PC-3 (cell line): ENCODE data around the gene DHRS4.
"Not testable (repeated sequence)": the region's sequence is repeated elsewhere in the genome, so short reads cannot be mapped to it uniquely, and the experiment has no call there.

Experiments used
- CTCF ChIP-seq: fragments of 300-600 bp; sonication (generic); conservative IDR thresholded peaks from 2 replicates; pipeline ENCODE4 v1.5.1; 2017; ENCODE audit warnings: antibody characterized with exemption, low read depth, mild to moderate bottlenecking, low read length
- EZH2phosphoT487 ChIP-seq: fragments of 300-600 bp; sonication (generic); IDR thresholded peaks from 2 replicates; pipeline ENCODE4 v1.6.1; 2018; ENCODE audit warnings: mild to moderate bottlenecking, antibody characterized with exemption, low read length, borderline replicate concordance

GRCh38 chr14:23981951-23982813 lies 28.6 kb downstream of the DHRS4 start:
- TF ChIP-seq CTCF, EZH2phosphoT487: not testable (repeated sequence)
